CD4-positive, CD25-positive, alpha-beta regulatory T cell (primary cell): Measurements from ENCODE around the gene RHD. TPM values are rescaled to one million over a fixed set of nuclear protein-coding genes. Genes with fewer than 3 reads are reported as not detected.
"Not testable (repeated sequence)": the region's sequence is repeated elsewhere in the genome, so short reads cannot be mapped to it uniquely, and the experiment has no call there.

ENCODE experiments used
- ATAC-seq, 2 donors: fragments of 150-1000 bp; cut with Tn5 transposase; one replicate each; pipeline ENCODE4 v1.10.0; 2021; ENCODE audit warnings: low read depth in 2 of 2, moderate number of reproducible peaks in 2 of 2, moderate library complexity in 1 of 2
- DNase-seq, 3 donors: peaks; one replicate each; pipeline versions ENCODE4 v3.0.0 to v3.0.0-alpha.2; 2012 to 2022; ENCODE audit warnings: mixed read lengths in 1 of 3
- H3K27ac ChIP-seq: one replicate; pipeline ENCODE4 v1.7.0; 2013; ENCODE audit warnings: mild to moderate bottlenecking, low read length; ENCODE audit not compliant: insufficient read depth, poor library complexity, severe bottlenecking
- H3K27me3 ChIP-seq: one replicate; pipeline ENCODE4 v1.7.0; 2013; ENCODE audit warnings: low read length; ENCODE audit not compliant: control insufficient read depth, insufficient read depth
- H3K36me3 ChIP-seq: one replicate; pipeline ENCODE4 v1.7.0; 2013; ENCODE audit warnings: mild to moderate bottlenecking, low read length, moderate library complexity; ENCODE audit not compliant: control insufficient read depth, insufficient read depth
- H3K4me1 ChIP-seq: 2 replicates; pipeline ENCODE4 v1.7.0; 2013; ENCODE audit warnings: mild to moderate bottlenecking, low read length; ENCODE audit not compliant: insufficient read depth, control insufficient read depth, poor library complexity, severe bottlenecking
- H3K4me3 ChIP-seq: one replicate; pipeline ENCODE4 v1.7.0; 2013; ENCODE audit warnings: low read depth, mild to moderate bottlenecking, low read length, moderate library complexity
- H3K9me3 ChIP-seq, 2 experiments: 1 replicate in 1 of 2; 2 replicates in 1 of 2; pipeline ENCODE4 v1.7.0; 2013; ENCODE audit warnings: low read length in 2 of 2, mild to moderate bottlenecking in 1 of 2, moderate library complexity in 1 of 2; ENCODE audit not compliant: control insufficient read depth in 2 of 2
- H3K27ac Mint-ChIP-seq, 3 donors: one replicate each; pipeline ENCODE4 v1.8.0; 2020 to 2022; ENCODE audit warnings: mild to moderate bottlenecking in 3 of 3, mixed read lengths in 3 of 3, moderate library complexity in 2 of 3
- H3K27me3 Mint-ChIP-seq: one replicate; pipeline ENCODE4 v1.8.0; 2022; ENCODE audit warnings: mild to moderate bottlenecking, mixed read lengths
- H3K36me3 Mint-ChIP-seq: one replicate; pipeline ENCODE4 v1.8.0; 2020; ENCODE audit warnings: mixed read lengths
- H3K4me1 Mint-ChIP-seq, 4 donors: one replicate each; pipeline ENCODE4 v1.8.0; 2020 to 2022; ENCODE audit warnings: mixed read lengths in 4 of 4, mild to moderate bottlenecking in 1 of 4
- H3K4me3 Mint-ChIP-seq, 4 donors: one replicate each; pipeline ENCODE4 v1.8.0; 2020 to 2022; ENCODE audit warnings: mild to moderate bottlenecking in 4 of 4, mixed read lengths in 4 of 4, moderate library complexity in 3 of 4
- H3K9me3 Mint-ChIP-seq, 7 donors: one replicate each; pipeline ENCODE4 v1.8.0; 2020 to 2022; ENCODE audit warnings: mixed read lengths in 7 of 7, mild to moderate bottlenecking in 3 of 7, moderate library complexity in 2 of 7
- polyA plus RNA-seq, 4 donors: library from polyadenylated mRNA; unstranded; fragments of 300-500 nt; fragmentation: Illumina TruSeq; gene quantifications; one replicate each; pipeline ENCODE4 v1.2.3, GENCODE V29; 2021
- total RNA-seq: library from RNA; stranded (reverse); gene quantifications from one replicate; pipeline ENCODE4 v1.2.3, GENCODE V29; 2022

The RHD gene
- total and polyA plus RNA-seq, 5 donors from 2014 or later: 0.10 to 0.48 (median 0.29) TPM

DNA sequence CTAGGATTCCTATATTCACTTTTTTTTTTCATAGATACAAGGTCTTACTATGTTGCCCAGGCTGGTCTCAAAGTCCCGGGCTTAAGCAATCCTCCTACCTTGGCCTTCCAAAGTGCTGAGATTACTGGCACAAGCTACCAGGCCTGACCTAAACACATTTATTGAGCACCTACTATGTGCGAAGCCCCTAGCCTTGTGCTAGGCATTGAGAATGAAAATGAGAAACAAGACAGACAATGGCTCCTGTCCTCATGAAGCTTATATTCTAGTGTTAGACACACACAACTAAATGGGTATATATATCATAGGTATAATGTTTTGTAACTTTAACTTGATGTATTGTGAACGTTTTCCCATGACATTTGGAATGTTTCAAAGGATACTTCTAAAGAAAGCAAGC lies 77.3 kb downstream of the RHD start:
- Mint-ChIP-seq H3K9me3 (no peaks in the 10 kb centered on the region), H3K4me3 (no peak overlapping the region), H3K27me3 (no peaks in the 10 kb centered on the region), H3K27ac (peak overlapping the region in 1 of 3 donors; percentile 8), H3K36me3 (peaks cover 12% of the 10 kb centered on the region), H3K4me1 (peaks cover 7 to 21% (median 16%) of the 10 kb centered on the region in 4 donors)
- peaks cover 65% of the 10 kb centered on the region for H3K36me3 ChIP-seq
- DNase-seq (no peak), ATAC-seq (no peak)
- H3K9me3 ChIP-seq: no peaks in the 10 kb centered on the region
- no peaks in the 10 kb centered on the region for H3K27me3 ChIP-seq
- no peak overlapping the region for H3K4me3 ChIP-seq
- no peaks in the 10 kb centered on the region for H3K4me1 ChIP-seq
- H3K27ac ChIP-seq: no peak overlapping the region

DNA sequence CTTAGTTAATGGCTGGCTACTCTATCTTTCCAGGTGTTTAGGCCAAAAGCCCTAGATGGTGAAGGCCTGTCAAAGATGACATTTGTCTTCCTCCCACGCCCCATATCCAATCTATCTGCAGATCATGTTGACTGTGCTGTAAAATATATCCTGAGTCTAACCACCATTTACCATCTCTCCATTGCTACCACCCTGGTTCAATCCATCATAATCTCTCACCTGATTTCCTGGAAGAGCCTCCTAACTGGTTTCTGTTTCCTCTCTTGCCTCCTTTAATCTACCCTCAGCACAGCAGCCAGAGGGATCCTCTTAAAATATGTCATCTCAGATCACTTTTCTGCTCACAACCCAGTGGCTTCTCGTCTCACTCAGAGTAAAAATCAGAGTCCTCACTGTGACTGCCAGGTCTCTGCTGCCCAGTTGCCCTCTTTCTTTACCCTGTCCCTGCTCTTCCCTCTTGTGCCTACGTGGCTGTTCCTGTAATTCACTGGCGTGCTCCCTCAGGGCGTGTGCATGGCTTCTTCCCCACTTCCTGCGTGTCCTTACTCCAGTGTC lies 83.6 kb downstream of the RHD start:
- Histone ChIP-seq H3K4me1 (peaks cover 10% of the 10 kb centered on the region), H3K27ac (peak overlapping the region; percentile 53), H3K4me3 (no peak overlapping the region), H3K27me3 (no peaks in the 10 kb centered on the region), H3K9me3 (no peaks in the 10 kb centered on the region), H3K36me3 (peaks cover 66% of the 10 kb centered on the region)
- Mint-ChIP-seq H3K4me3 (no peak overlapping the region), H3K4me1 (peaks cover 13 to 28% (median 22%) of the 10 kb centered on the region in 4 donors), H3K27ac (peak overlapping the region; percentile 27 to 99 (median 72)), H3K36me3 (peaks cover 18% of the 10 kb centered on the region), H3K9me3 (no peaks in the 10 kb centered on the region), H3K27me3 (no peaks in the 10 kb centered on the region)
- peak in 1 of 3 donors; percentile 73 for DNase-seq
- ATAC-seq: peak in 1 of 2 donors; percentile 35

DNA sequence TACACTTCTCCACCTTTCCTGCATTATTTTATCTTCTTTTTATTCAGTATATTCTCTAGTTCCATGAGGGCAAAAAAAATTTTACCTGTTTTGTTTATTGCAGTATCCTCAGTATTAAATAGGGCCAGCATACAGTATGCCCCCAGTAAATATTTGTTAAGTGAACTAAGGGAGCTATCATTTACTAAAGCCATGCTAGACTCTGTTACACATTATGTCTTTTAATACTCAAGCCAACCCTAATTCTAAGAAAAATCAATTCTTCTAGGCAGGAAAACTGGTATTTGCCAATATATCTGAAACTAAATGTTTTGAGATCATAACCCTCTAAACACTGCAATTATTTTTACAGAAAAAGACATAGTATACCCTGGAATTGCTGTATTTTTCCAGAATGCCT lies 84.1 kb downstream of the RHD start:
- H3K9me3 ChIP-seq: no peaks in the 10 kb centered on the region
- Mint-ChIP-seq H3K27me3 (no peaks in the 10 kb centered on the region), H3K4me3 (no peak overlapping the region), H3K27ac (peak overlapping the region; percentile 27 to 99 (median 72)), H3K9me3 (no peaks in the 10 kb centered on the region), H3K36me3 (peaks cover 22% of the 10 kb centered on the region), H3K4me1 (peaks cover 13 to 28% (median 23%) of the 10 kb centered on the region in 4 donors)
- peak overlapping the region; percentile 53 for H3K27ac ChIP-seq
- no peak for DNase-seq
- H3K36me3 ChIP-seq: peaks cover 66% of the 10 kb centered on the region
- ATAC-seq: no peak
- no peak overlapping the region for H3K4me3 ChIP-seq
- H3K27me3 ChIP-seq: no peaks in the 10 kb centered on the region
- H3K4me1 ChIP-seq: peaks cover 10% of the 10 kb centered on the region

DNA sequence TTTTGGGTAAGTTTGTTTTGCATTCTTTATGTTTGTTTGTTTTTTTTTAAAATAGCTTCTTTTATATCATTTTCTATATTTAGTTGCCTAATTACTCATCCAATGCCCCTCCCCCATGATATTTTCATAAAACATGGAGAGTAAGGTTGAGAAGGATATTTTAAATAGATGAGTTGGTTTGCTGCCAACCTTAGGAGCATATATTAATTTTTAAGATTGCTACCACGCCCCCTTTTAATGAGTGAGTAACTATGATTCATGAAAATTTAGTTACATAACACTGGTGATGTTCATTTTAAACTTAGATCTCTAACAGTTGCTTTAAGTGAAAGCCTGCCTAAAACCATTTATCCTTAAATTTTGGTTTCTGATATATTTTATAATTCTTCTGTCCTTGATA lies 84.5 kb downstream of the RHD start:
- H3K27me3 ChIP-seq: no peaks in the 10 kb centered on the region
- Mint-ChIP-seq H3K27me3 (no peaks in the 10 kb centered on the region), H3K27ac (peak overlapping the region; percentile 72 to 95 (median 81)), H3K4me1 (peaks cover 11 to 28% (median 26%) of the 10 kb centered on the region in 4 donors), H3K9me3 (no peaks in the 10 kb centered on the region), H3K36me3 (peaks cover 26% of the 10 kb centered on the region), H3K4me3 (no peak overlapping the region)
- DNase-seq (no peak), ATAC-seq (peak; percentile 40 to 50)
- H3K27ac ChIP-seq: peak overlapping the region; percentile 53
- no peaks in the 10 kb centered on the region for H3K9me3 ChIP-seq
- H3K4me3 ChIP-seq: no peak overlapping the region
- peaks cover 69% of the 10 kb centered on the region for H3K36me3 ChIP-seq
- peaks cover 10% of the 10 kb centered on the region for H3K4me1 ChIP-seq

DNA sequence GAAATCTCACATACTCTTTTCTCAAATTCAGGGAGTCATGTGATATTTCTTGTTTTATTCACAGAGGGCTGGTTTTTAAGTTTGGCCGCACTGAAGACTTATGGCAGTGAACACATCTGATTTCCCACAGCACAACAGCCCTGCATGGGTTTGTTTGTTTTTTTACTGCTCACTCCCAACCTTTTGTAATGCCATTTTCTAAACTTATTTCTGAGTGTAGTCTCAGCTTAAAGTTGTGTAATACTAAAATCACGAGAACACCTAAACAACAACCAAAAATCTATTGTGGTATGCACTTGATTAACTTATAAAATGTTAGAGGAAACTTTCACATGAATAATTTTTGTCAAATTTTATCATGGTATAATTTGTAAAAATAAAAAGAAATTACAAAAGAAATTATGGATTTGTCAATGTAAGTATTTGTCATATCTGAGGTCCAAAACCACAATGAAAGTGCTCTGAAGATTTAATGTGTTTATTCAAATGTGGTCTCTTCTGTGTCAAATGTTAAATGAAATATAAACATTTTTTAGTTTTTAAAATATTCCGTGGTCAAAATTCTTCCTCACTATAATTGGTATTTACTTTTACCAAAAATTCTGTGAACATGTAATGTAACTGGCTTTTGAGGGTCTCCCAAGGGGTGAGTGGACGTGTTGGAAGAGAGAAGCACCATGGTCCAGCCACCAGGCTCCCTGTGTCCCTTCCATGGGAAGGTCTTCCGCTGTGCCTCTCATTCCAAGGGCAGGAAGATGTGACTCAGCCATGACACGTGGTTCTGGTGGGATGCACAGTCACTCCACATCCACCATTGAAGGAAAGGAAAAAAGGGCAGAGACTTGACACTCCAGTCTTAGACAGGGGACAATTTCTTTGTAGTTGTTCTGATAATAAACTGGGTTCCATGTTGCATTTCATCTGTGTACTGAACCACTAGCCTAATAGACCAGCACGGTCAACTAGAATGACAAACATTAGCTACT lies 88.6 kb downstream of the RHD start:
- H3K27me3 ChIP-seq: no peaks in the 10 kb centered on the region
- ATAC-seq (no peak), DNase-seq (no peak)
- H3K36me3 Mint-ChIP-seq: peaks cover 26% of the 10 kb centered on the region
- peaks cover 42% of the 10 kb centered on the region for H3K36me3 ChIP-seq
- H3K9me3 Mint-ChIP-seq: no peaks in the 10 kb centered on the region
- H3K27ac Mint-ChIP-seq: peak overlapping the region in 1 of 3 donors; percentile 29
- H3K27me3 Mint-ChIP-seq: no peaks in the 10 kb centered on the region
- H3K27ac ChIP-seq: no peak overlapping the region
- no peak overlapping the region for H3K4me3 ChIP-seq
- peaks cover 8% of the 10 kb centered on the region for H3K4me1 ChIP-seq
- no peaks in the 10 kb centered on the region for H3K9me3 ChIP-seq
- H3K4me1 Mint-ChIP-seq: peaks cover 2 to 19% (median 17%) of the 10 kb centered on the region in 4 donors
- H3K4me3 Mint-ChIP-seq: no peak overlapping the region

DNA sequence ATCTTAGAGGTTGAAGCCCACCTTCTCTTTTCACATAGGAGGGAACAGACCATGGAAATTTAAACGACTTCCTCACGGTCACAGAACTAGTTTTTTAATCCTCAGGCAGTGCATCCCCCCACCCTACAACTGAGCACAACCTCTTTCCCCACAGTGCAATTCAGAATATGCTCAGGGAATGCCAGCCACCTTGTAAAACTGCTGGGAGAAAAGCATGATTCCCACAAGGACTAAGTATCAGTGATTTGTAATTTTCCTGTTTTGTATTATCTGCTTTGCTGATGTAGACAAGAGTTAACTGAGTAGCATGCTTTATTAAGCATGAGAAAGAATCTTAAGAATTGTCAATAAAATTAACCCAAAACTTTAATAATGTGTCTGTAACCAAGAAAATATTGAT lies 89.6 kb downstream of the RHD start:
- Mint-ChIP-seq H3K27ac (peak overlapping the region in 2 of 3 donors; percentile 29 to 46), H3K9me3 (no peaks in the 10 kb centered on the region), H3K4me1 (peaks cover 0 to 13% (median 9%) of the 10 kb centered on the region in 4 donors), H3K27me3 (no peaks in the 10 kb centered on the region), H3K4me3 (no peak overlapping the region), H3K36me3 (peaks cover 20% of the 10 kb centered on the region)
- H3K27ac ChIP-seq: no peak overlapping the region
- DNase-seq (no peak), ATAC-seq (no peak)
- peaks cover 37% of the 10 kb centered on the region for H3K36me3 ChIP-seq
- no peaks in the 10 kb centered on the region for H3K9me3 ChIP-seq
- no peaks in the 10 kb centered on the region for H3K27me3 ChIP-seq
- H3K4me1 ChIP-seq: no peaks in the 10 kb centered on the region
- no peak overlapping the region for H3K4me3 ChIP-seq

DNA sequence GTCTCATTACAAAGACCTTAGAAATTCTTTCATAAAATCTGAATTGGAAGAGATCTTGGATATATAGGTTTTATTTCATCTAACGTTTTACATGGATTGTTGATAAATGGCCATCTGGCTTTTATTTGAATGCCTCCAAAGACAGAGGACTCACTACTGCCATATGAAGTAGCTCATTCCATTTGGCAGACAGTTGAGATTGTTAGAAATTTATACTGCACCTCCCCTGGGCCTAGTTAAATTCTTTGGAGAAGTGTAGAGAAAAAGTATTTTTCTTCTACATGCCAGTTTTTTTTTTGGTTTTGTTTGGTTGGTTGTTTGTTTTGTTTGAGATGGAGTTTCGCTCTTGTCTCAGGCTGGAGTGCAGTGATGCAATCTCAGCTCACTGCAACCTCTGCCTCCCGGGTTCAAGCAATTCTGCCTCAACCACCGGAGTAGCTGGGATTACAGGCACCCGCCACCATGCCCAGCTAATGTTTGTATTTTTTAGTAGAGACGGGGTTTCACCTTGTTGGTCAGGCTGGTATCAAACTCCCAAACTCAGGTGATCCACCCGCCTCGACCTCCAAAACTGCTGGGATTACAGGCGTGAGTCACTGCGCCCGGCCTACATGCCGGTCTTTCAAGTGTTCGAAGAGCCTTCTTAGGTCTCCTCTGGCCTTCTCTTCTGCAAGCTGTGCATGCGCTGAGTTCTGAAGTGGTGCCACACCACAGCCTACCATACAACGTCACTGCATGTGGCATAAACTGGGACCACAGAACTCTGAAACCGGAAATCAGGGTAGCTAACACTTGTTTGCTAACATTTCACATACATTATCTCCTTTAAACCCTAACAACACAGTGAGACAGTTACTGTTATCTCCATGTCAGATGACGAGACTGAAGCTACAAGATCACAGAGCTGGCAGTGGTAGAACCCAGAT lies 90.6 kb downstream of the RHD start:
- H3K27ac ChIP-seq, H3K27me3 Mint-ChIP-seq, H3K4me3 Mint-ChIP-seq, H3K4me1 ChIP-seq, H3K27ac Mint-ChIP-seq, DNase-seq, H3K4me3 ChIP-seq, H3K9me3 Mint-ChIP-seq, H3K27me3 ChIP-seq, H3K4me1 Mint-ChIP-seq, H3K9me3 ChIP-seq: not testable (repeated sequence)
- H3K36me3 ChIP-seq: peaks cover 34% of the 10 kb centered on the region
- H3K36me3 Mint-ChIP-seq: peaks cover 16% of the 10 kb centered on the region
- ATAC-seq: peak; percentile 83 to 94
